ENCODE measurements around the gene ATG7.

DNA sequence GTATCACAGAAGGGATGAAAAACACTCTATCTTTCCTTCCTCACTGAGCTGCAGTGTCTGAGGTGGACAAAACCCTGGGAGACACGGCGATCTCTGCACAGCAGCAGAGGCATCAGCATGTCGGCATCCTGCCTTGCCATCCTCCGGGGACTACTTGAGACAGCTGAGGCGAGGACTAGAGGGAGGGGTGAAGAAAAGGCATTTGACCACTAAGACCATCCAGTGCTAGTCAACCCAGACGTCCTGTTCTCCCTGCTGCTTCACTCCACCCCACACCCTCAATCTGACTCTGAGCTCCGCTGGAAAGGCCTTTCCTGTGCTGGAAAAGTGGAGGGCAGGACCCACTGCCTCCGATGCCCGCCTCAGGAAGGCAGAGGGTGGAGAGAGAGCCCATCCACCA, 304.3 kb downstream of the ATG7 start:
- TF ChIP-seq, protein P1, sequence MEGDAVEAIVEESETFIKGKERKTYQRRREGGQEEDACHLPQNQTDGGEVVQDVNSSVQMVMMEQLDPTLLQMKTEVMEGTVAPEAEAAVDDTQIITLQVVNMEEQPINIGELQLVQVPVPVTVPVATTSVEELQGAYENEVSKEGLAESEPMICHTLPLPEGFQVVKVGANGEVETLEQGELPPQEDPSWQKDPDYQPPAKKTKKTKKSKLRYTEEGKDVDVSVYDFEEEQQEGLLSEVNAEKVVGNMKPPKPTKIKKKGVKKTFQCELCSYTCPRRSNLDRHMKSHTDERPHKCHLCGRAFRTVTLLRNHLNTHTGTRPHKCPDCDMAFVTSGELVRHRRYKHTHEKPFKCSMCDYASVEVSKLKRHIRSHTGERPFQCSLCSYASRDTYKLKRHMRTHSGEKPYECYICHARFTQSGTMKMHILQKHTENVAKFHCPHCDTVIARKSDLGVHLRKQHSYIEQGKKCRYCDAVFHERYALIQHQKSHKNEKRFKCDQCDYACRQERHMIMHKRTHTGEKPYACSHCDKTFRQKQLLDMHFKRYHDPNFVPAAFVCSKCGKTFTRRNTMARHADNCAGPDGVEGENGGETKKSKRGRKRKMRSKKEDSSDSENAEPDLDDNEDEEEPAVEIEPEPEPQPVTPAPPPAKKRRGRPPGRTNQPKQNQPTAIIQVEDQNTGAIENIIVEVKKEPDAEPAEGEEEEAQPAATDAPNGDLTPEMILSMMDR (IDR thresholded peaks at IDR 0.05; ENCODE audit: insufficient read depth, low read length) = no peak
- TF ChIP-seq GABPA (IDR thresholded peaks at IDR 0.05; ENCODE audit: low read depth) (no peak), POLR2AphosphoS5 (IDR thresholded peaks at IDR 0.05; ENCODE audit: low read depth) (no peak), SPI1 (IDR thresholded peaks at IDR 0.05; ENCODE audit: borderline replicate concordance, low read depth) (no peak)
- TF ChIP-seq, protein P2, sequence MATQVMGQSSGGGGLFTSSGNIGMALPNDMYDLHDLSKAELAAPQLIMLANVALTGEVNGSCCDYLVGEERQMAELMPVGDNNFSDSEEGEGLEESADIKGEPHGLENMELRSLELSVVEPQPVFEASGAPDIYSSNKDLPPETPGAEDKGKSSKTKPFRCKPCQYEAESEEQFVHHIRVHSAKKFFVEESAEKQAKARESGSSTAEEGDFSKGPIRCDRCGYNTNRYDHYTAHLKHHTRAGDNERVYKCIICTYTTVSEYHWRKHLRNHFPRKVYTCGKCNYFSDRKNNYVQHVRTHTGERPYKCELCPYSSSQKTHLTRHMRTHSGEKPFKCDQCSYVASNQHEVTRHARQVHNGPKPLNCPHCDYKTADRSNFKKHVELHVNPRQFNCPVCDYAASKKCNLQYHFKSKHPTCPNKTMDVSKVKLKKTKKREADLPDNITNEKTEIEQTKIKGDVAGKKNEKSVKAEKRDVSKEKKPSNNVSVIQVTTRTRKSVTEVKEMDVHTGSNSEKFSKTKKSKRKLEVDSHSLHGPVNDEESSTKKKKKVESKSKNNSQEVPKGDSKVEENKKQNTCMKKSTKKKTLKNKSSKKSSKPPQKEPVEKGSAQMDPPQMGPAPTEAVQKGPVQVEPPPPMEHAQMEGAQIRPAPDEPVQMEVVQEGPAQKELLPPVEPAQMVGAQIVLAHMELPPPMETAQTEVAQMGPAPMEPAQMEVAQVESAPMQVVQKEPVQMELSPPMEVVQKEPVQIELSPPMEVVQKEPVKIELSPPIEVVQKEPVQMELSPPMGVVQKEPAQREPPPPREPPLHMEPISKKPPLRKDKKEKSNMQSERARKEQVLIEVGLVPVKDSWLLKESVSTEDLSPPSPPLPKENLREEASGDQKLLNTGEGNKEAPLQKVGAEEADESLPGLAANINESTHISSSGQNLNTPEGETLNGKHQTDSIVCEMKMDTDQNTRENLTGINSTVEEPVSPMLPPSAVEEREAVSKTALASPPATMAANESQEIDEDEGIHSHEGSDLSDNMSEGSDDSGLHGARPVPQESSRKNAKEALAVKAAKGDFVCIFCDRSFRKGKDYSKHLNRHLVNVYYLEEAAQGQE (IDR thresholded peaks at IDR 0.05; ENCODE audit: insufficient replicate concordance, low read depth) = no peak

Measured in HL-60 (cell line).